Activated gamma-delta T cell treated with Interleukin-2 at 50 U/mL for 16 hours (primary cell): ENCODE measurements around the gene LINGO4.
A peak's percentile ranks its signal among the peaks of the same experiment; 100 is the strongest.

Source experiments
- DNase-seq: peaks from one replicate; pipeline ENCODE4 v3.0.0-alpha.2; 2020

Gene LINGO4

GRCh38 chr1:151805066-151805820 is at the start of gene LINGO4:
TSS of gene LINGO4 (minus strand) at chr1:151805419. CDS start at chr1:151802704, 2,715 bp downstream.
- DNase-seq, result no peak

GRCh38 chr1:151854658-151855057 is 49.4 kb upstream of the LINGO4 start:
- no peak for DNase-seq

GRCh38 chr1:151853411-151853943 is 48.3 kb upstream of the LINGO4 start, which contains the start of gene THEM5:
TSS of gene THEM5 (minus strand) at chr1:151853712. CDS start at chr1:151853565, 147 bp downstream.
- DNase-seq, result no peak

- no peak for DNase-seq
These were observed 47.5 kb upstream of the LINGO4 start for GRCh38 chr1:151852733-151853132.

- DNase-seq, result no peak
These were observed 46.7 kb upstream of the LINGO4 start for GRCh38 chr1:151851886-151852285.

GRCh38 chr1:151849871-151850270 is 44.7 kb upstream of the LINGO4 start:
- no peak for DNase-seq

- DNase-seq, result no peak
These were observed 43.9 kb upstream of the LINGO4 start for GRCh38 chr1:151849126-151849525.

- no peak for DNase-seq
These were observed 42.8 kb upstream of the LINGO4 start for GRCh38 chr1:151847867-151848596.

GRCh38 chr1:151846686-151847237 is 41.5 kb upstream of the LINGO4 start:
- DNase-seq, result no peak

GRCh38 chr1:151846062-151846568 is 40.9 kb upstream of the LINGO4 start:
- no peak for DNase-seq

- DNase-seq, result no peak
These were observed 38.2 kb upstream of the LINGO4 start for GRCh38 chr1:151843398-151843797.

GRCh38 chr1:151841141-151841540 is 35.9 kb upstream of the LINGO4 start:
- DNase-seq, result no peak

- DNase-seq, result no peak
These were observed 35.2 kb upstream of the LINGO4 start for GRCh38 chr1:151840421-151840820.

- peak; percentile 60 for DNase-seq
These were observed 34.5 kb upstream of the LINGO4 start, which contains the start of gene C2CD4D for GRCh38 chr1:151839457-151840403. TSS of gene C2CD4D (minus strand) at chr1:151839820. CDS start at chr1:151838989, 831 bp downstream.

- DNase-seq, result no peak
These were observed 33.8 kb upstream of the LINGO4 start for GRCh38 chr1:151839082-151839412.

- no peak for DNase-seq
These were observed 33.2 kb upstream of the LINGO4 start for GRCh38 chr1:151838222-151839081.

- no peak for DNase-seq
These were observed 32.6 kb upstream of the LINGO4 start for GRCh38 chr1:151837884-151838221.

- peak; percentile 49 for DNase-seq
These were observed 32.0 kb upstream of the LINGO4 start for GRCh38 chr1:151837197-151837596.

GRCh38 chr1:151835596-151835995 is 30.4 kb upstream of the LINGO4 start:
- DNase-seq, result no peak

- no peak for DNase-seq
These were observed 29.0 kb upstream of the LINGO4 start for GRCh38 chr1:151834239-151834638.

- DNase-seq, result no peak
These were observed 28.1 kb upstream of the LINGO4 start for GRCh38 chr1:151833172-151833900.
